Epithelial cell of proximal tubule (primary cell): ENCODE data around the gene KDM1B. TPM values are rescaled to one million over a fixed set of nuclear protein-coding genes. Genes with fewer than 3 reads are reported as not detected.

Source experiments
- DNase-seq: peaks from one replicate; pipeline ENCODE4 v3.0.0-alpha.2; 2011; ENCODE audit warnings: low read depth
- H3K4me3 ChIP-seq: 2 replicates; pipeline ENCODE4 v1.5.1; 2011; ENCODE audit warnings: low read depth, mild to moderate bottlenecking, low read length
- CTCF ChIP-seq: conservative IDR thresholded peaks from 2 replicates; pipeline ENCODE4 v1.5.1; 2012; ENCODE audit warnings: low read depth, mild to moderate bottlenecking, low read length
- total RNA-seq: library from RNA; depleted of rRNA; stranded (reverse); fragments of >200 nt; gene quantifications from 2 replicates; pipeline ENCODE4 v1.2.3, GENCODE V29; 2015

The KDM1B gene
- total RNA-seq, 1 donor from 2014 or later = 15.7 TPM

DNA sequence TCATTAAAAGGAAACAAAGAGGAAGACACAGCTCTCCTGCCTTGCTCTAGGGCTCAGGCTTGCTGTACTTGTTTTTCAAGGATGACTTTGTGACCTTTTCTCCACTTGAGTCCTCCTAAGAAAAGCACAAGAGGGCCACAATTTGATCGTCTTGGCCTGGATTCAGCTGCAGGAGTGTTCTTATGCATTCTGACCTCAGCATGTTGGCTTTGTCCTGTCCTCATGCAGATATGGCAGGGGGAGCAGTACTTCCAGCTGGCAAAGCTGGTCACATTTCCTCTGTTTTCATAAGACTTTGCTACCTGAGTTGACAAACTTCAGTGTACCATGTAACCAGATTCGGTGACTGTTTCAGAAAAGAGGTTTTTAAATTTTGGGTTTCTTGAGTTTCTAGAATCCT lies 30.8 kb downstream of the KDM1B start:
- no peak overlapping the region for H3K4me3 ChIP-seq
- DNase-seq = no peak
- no peak for TF ChIP-seq CTCF

- DNase-seq = no peak
- no peak for TF ChIP-seq CTCF
- no peak overlapping the region for H3K4me3 ChIP-seq
Observed at GRCh38 chr6:18186540-18187250, 31.5 kb downstream of the KDM1B start.

GRCh38 chr6:18187701-18188100 lies 32.5 kb downstream of the KDM1B start:
- no peak for DNase-seq
- no peak overlapping the region for H3K4me3 ChIP-seq
- TF ChIP-seq CTCF = no peak

GRCh38 chr6:18189196-18189595 lies 34.0 kb downstream of the KDM1B start:
- no peak for DNase-seq
- no peak for TF ChIP-seq CTCF

GRCh38 chr6:18192026-18192425 lies 36.8 kb downstream of the KDM1B start:
- no peak overlapping the region for H3K4me3 ChIP-seq
- no peak for DNase-seq
- TF ChIP-seq CTCF = no peak

More at GRCh38 chr6:18189196-18189595, 34.0 kb downstream of the KDM1B start:
- H3K4me3 ChIP-seq = no peak overlapping the region

DNA sequence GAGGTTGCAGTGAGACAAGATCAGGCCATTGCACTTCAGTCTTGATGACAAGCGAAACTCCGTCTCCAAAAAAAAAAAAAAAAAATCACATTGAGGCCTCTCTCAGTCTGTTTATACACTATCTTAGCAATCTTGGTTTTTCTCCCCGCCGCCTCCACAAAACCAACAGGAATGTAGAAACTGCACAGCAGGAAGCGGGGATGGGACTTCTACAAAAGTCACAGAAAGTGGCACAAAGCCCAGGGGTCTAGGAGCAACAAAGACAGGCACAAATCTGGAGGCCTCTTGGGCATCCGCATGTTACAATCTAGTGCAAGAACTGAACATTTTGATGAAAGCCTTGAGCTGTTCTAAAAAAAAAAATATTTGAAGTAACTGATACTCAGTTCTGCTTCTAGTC lies 48.6 kb downstream of the KDM1B start:
- no peak for TF ChIP-seq CTCF
- DNase-seq = no peak
- H3K4me3 ChIP-seq = no peak overlapping the region

- no peak overlapping the region for H3K4me3 ChIP-seq
- no peak for DNase-seq
- no peak for TF ChIP-seq CTCF
Observed at GRCh38 chr6:18204691-18205090, 49.5 kb downstream of the KDM1B start.
